Stimulated activated CD4-positive, alpha-beta T cell treated with anti-CD3 and anti-CD28 coated beads, Interleukin-15, amount 100 ng/mL, for 1 hour (primary cell): Measurements from ENCODE around the gene SCGB1D4.

ENCODE experiments used
- DNase-seq, 2 donors: peaks; one replicate each; pipeline ENCODE4 v3.0.0-alpha.2; 2020; ENCODE audit warnings: low read depth in 1 of 2, low spot score in 1 of 2

The SCGB1D4 gene

DNA sequence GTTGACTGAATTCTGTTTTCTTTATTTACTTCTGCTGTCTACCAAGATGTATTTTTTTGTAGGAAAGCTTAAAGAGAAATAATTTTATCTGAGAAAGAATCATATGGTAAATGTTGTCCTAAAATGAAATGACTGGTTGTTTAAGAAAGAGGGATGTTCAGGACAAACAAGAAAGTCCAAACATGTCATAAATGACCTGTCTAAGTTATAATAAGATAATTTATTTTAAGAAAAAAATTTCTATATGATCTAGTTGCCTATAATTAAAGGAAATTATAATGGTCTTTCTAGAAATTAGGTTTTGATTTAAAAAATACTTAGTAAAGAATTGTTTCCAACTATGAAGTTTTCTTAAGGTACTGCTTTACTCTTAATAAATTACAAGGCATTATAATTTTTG lies 18.4 kb downstream of the SCGB1D4 start:
- no peak for DNase-seq

DNA sequence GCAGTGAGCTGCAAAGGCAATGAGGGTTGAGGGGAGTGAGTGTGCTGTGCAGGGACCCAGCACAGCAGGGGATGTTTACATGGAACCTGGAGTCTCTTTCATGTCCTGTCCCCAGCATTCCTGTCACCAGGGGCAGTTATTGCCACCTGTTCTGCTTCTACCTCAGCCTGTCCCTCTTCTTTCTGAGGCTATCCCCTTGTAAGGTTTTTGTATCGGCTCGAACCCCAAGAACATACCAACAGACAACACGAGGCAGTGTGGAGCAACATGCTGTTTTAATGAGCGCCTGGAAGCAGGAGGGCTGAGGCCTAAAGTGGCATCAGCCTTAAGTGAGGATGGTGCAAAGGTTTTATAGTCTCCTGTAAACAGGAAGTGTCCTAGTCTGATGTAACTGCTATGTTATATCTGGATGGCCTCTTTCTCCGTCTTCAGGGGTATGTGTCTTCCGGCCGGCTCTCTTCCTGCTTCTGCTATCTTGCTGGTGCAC lies 25.0 kb downstream of the SCGB1D4 start:
- DNase-seq, result no peak

DNA sequence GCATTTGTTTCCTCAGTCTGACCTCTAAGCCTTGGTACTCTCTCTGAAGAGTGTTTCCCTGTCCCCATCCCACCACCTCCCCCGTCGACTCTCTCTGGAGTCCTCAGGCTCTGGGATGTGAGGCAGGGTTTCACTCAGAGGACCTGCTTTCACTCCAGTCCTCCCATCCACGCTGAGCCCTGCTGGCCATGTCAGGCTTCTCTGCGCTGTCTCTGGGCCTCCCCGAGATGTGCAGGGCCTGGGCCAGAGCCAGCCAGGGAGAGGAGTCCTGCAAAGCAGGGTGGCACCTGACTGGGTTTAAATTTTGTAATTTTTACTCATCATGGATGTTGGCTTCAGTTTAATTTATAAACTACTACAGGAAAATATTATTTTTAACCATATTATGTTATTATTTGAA lies 25.6 kb downstream of the SCGB1D4 start:
- DNase-seq, result no peak

DNA sequence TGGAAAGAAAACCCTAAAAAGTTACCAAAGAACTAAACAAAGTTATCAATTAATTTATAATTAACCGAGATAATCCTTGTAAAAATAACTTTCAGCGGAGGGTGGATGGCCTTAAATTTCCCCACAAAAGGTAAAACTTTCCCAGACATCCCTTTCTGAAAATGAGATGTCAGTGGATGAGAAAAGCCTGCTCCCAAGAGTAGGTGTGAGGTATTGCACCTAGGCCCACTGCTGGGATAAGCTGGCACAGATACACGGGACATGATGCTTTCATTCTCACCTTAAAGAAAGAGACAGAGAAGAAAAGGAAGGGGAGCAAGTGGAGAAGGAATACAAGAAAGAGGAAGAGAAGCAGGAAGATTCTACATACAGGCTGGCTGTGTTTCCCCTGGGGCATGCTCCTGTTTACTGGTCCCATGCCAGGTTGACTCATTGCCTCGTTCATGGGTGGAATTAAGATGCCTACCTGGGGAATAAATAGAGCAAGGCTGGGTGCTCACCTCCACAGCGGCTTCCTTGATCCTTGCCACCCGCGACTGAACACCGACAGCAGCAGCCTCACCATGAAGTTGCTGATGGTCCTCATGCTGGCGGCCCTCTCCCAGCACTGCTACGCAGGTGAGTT lies 29.1 kb downstream of the SCGB1D4 start, which contains the start of gene SCGB2A2:
SCGB2A2 (plus strand) TSS at position 505 of the 625 bp plus-strand sequence; CDS start at position 564, 59 bp downstream.
- no peak for DNase-seq

DNA sequence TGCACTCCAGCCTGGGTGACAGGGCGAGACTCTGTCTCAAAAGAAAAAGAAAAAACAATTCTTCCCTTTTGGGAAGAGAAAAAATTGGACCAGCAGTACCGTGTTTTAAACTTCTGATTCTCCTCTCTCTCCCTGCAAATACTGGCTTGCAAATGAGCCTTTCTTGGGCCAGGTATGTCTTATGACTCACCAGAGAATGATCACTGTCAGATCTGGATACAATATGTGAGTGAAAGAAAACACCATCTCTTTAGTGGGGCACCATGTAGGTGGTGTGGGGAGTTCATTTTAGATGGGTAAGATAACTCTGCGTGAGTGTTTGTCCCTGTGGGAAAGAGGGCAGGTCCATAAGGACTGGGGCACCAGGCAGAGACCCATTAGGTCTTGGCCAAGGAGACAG lies 31.3 kb downstream of the SCGB1D4 start:
- DNase-seq, result no peak

DNA sequence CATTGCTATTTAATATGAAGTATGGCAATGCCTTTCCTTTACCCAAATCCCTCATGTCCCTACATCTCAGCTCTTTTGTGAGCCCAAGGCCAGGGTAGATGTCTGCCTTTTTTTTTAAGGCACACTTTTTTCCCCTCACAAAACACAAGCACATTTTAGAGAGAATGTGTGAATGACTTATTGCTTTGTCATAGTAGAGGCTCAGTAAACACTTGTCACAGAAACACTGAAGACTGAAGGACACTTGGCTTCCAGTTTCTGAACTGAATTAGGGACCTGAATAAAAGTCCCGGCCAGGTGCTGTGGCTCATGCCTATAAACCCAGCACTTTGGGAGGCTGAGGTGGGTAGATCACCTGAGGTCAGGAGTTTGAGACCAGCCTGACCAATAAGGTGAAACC lies 31.8 kb downstream of the SCGB1D4 start:
- DNase-seq, result no peak

DNA sequence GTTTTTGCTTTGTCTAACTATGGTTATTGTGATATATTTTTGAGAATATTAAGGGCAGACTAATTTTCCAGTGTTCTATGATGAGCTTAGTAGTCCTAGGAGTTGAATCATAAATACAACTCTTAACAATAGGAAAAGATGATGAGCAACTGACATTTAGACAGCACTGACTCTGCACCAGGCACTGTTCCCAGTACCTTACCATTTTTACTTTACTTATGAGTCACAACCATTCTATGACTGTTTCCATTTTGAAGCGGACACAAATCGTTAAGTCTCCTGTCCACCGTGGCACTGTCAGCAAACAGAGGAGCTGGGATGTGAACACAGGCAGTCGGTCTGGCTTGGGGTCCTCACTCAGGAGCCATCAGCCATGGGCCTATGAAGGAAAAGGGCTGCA lies 32.3 kb downstream of the SCGB1D4 start:
- no peak for DNase-seq

DNA sequence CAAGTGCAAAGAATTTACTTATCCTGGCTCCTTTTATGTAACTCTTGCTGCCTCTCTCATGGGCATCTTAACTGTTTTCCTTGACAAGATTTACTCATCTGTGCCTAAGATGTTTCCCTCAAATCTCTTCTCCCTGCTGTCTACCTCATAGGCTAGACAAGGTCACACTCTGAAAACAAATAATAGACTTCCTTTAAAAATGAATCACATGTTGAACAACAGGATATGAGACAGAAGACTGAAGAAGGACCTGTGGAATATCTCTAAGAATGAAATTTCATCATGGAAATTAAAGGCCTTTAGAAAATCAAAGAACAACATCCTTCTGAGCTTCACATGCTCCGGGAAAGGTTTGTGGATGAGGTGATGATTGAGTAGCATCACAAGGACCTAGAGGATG lies 34.9 kb downstream of the SCGB1D4 start:
- DNase-seq, result no peak

DNA sequence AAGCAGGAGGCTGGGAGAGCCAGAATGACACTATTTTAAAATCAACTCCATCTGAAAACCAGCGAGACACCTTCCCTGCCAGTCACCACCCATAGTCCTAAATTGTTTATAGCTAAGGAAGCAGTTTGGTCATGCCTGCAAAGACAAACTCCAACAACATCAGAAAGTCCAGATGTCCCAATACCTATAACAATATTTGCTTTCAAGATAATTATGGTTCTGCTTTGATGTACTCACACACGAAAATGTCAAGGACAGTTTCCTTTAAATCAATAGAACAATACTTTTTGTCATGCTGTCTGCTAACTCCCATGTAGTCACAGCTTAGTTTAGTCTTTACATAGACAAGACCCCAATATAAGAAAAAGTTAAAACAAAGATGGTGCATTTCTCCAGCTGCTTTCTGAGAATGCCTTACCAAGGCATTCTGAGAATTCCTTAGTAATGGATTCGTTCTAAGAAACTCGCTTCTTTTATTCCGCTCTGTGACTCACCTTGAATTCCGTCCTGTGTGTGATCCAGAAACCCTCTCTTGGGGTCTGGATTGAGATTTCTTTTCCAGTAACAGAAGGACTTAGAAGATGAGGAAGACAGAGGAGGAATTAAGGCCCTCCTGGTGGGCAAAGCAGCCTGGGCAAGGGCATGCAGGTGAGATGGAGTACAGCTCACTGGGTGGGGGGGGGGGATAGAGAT lies 38.5 kb downstream of the SCGB1D4 start:
- no peak for DNase-seq

DNA sequence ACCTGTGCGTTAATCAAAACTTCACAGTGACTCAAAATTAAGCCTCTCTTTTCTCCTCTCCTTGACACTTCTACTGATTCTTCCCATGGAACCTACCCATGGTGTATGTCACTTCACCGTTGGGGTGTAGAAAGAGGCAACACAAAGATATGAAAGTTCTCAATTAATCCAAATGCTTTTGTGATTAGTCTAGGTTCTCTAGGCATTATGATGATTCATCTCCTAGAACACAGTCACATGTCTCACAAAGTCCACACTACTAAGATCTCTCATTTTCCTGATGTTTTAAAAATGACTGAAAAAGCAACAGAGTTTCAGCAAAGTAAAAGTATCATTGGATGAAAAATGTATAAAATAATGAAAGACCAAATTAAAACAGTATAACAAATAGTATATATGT lies 42.6 kb downstream of the SCGB1D4 start:
- no peak for DNase-seq

DNA sequence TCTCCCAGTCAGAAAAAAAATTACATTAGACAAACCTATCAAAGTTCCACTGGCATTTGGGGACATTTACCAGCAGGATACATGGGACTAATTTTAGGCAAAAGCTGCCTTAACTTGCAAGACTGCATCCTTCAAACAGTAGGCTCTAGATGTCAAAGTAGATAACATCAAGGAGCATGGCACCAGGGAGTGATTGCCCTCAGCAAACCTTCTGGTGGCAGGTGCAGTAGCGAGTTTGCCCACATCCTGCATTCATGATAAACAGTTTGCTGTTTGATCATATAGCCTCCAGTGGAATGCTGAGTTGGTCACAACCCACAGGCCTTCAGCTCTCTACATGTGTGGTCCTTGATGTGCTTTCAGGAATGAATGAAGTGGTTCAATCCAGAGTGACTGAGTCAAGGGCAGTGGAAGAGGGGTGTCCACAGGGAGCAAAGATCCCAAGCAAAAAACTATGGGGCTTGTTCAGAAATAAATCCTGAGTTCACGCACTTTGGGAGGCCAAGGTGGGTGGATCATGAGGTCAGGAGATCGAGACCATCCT lies 44.8 kb downstream of the SCGB1D4 start:
- DNase-seq, result no peak

DNA sequence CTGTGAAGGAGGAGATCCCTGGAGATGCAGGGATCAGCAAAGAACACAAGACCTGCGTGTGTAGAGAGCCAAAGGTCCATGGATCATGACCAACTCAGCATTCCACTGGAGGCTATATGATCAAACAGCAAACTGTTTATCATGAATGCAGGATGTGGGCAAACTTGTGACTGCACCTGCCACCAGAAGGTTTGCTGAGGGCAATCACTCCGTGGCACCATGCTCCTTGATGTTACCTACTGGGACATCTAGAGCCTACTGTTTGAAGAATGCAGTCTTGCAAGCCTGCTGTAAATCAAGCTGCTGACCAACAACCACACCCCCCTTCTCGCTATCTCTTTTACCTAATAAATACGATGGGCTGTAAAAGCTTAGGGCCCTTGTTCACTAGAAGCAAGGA lies 47.2 kb downstream of the SCGB1D4 start:
- no peak for DNase-seq
